HFF-Myc (cell line): Measurements from ENCODE around the gene SLC25A17.
A peak's percentile ranks its signal among the peaks of the same experiment; 100 is the strongest.

Source experiments
- DNase-seq: peaks from one replicate; pipeline ENCODE4 v3.0.0-alpha.2; 2011; ENCODE audit warnings: low read depth; ENCODE audit errors: extremely low read depth
- H3K4me3 ChIP-seq: replicated peaks from 2 replicates; pipeline ENCODE4 v1.5.1; 2011; ENCODE audit warnings: low read depth, mild to moderate bottlenecking, control low read depth, low read length
- TF ChIP-seq, protein P1 (sequence below): IDR thresholded peaks from 2 replicates; pipeline ENCODE4 v1.5.1; 2012; ENCODE audit warnings: mild to moderate bottlenecking, low read depth, low read length, control low read depth; ENCODE audit errors: missing control alignments

The SLC25A17 gene

DNA sequence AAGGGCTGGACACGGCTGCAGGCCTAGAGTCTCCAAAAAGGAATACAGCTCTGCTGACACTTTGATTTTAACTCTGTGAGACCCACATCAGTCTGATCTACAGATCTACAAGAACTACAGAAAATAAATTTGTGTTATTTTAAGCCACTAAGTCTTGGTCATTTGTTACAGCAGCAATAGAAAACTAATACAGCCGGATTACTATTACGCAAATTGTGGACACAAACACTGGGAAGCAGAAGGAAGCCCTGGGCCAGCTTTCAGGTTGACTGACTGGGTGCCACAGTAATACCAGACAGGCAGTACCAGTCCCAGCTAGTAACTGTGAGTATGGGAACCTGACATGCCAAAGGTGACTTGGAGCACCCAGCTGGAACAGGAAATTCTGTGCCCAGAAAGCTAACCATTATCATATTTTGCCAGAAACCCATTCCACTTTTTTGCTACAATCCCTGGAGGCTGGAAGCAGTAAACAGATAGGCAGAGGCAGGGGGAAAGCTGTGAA lies 13.4 kb downstream of the SLC25A17 start:
- TF ChIP-seq, protein P1, sequence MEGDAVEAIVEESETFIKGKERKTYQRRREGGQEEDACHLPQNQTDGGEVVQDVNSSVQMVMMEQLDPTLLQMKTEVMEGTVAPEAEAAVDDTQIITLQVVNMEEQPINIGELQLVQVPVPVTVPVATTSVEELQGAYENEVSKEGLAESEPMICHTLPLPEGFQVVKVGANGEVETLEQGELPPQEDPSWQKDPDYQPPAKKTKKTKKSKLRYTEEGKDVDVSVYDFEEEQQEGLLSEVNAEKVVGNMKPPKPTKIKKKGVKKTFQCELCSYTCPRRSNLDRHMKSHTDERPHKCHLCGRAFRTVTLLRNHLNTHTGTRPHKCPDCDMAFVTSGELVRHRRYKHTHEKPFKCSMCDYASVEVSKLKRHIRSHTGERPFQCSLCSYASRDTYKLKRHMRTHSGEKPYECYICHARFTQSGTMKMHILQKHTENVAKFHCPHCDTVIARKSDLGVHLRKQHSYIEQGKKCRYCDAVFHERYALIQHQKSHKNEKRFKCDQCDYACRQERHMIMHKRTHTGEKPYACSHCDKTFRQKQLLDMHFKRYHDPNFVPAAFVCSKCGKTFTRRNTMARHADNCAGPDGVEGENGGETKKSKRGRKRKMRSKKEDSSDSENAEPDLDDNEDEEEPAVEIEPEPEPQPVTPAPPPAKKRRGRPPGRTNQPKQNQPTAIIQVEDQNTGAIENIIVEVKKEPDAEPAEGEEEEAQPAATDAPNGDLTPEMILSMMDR: no peak
- H3K4me3 ChIP-seq: no peak overlapping the region
- DNase-seq: no peak

DNA sequence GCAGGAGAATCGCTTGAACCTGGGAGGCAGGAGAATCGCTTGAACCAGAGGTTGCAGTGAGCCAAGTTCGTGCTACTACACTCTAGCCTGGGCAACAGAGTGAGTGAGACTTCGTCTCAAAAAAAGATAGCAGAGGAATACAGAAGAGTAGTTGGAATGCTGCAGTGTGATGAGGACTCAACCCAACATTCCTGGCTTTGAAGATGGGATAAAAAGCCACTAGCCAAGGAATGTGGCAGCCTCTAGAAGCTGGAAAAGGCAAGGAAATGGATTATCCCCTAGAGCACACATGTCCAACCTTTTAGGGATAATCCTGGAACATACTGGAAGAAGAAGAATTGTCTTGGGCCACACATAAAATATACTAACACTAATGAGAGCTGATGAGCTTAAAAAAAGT lies 13.9 kb downstream of the SLC25A17 start:
- no peak for DNase-seq
- H3K4me3 ChIP-seq: no peak overlapping the region
- TF ChIP-seq, protein P1: no peak

DNA sequence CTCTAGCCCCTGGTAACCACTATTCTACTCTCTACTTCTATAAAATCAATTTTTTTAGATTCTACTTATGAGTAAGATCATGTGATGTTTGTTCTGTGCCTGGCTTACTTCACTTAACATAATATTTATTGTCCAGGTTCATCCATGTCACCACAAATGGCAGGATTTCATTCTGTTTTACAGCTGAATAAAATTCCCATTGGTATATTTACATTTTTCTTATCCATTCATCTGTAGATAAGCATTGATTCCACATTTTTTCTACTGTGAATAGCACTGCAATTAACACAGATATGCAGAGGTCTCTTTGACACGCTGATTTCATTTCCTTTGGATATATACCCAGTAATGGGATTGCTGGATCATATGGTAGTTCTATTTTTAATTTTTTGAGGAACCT lies 15.8 kb downstream of the SLC25A17 start:
- no peak overlapping the region for H3K4me3 ChIP-seq
- TF ChIP-seq, protein P1: no peak
- no peak for DNase-seq

DNA sequence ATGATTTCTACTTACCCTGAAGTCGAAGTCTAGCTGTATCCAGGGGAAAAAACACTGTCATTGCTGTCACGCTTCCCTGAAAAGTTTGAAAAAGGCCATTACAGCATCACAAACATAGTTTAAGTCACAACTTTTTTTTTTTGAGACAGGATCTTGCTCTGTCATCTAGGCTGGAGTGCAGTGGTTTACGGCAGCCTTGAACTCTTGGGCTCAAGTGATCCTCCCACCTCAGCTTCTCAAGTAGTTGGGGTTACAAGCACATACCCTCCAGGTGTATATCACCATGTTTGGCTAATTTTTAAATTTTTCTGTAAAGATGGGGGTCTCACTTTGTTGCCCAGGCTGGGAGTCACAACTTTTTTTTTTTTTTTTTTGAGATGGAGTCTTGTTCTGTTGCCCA lies 20.1 kb downstream of the SLC25A17 start:
- no peak overlapping the region for H3K4me3 ChIP-seq
- DNase-seq: no peak
- TF ChIP-seq, protein P1: no peak

DNA sequence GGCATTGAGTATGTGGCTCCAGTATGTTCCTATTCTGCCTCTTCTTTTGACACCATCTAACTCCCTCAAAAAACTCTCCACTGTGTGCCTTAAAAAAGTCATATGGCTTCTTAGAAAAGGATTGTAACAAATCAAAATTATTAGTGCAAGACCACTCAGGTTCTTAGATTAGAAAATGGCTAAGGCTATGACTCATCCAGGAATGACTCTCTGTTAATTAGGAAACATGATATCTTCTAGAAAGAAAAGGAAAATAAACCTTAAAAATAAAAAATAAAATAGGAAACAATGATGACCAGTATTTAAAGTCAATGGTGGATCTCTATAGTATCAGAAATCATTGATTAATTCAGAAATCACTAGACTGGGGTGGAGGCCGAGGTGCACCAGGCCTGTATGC lies 21.7 kb downstream of the SLC25A17 start:
- no peak overlapping the region for H3K4me3 ChIP-seq
- no peak for DNase-seq
- TF ChIP-seq, protein P1: no peak

DNA sequence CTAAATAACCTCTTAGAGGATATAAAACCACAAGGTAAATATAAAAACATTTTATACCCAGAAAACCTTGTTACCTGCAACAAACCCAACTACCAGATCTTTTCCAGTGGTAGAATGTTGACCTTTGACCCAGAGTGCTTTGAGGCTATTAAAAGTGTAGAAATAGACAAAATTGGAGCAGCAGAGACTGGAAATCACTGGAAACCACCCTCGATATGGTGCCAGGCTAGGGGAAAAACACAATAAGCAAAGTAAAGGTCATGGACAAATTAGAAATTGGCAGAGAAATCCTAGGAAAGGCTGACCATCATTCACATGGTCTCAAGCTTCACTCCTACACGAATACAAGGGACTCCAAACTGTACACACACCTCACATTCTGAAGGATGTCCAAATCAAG lies 26.7 kb downstream of the SLC25A17 start:
- DNase-seq: no peak
- TF ChIP-seq, protein P1: no peak
- no peak overlapping the region for H3K4me3 ChIP-seq

DNA sequence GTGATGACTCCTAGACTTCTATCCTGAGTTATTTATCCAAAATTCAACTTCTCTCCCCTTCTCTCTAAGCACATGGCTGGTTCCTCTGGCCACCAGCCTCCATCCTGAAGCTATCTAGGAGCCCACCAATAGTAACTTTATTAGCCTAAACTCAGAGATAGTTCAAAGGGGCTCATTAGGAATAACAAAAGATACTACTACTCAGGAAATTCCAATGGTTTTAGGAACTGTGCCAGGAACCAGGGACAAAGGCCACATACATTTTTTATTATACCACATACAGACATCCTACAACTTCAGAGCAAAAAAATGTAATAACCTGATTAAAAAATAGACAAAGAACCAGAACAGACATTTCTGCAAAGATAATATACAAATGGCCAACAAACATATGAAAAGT lies 27.9 kb downstream of the SLC25A17 start:
- TF ChIP-seq, protein P1: no peak
- H3K4me3 ChIP-seq: no peak overlapping the region
- peak; percentile 25 for DNase-seq
